ENCODE results near the gene LDLRAP1. TPM values are rescaled to one million over a fixed set of nuclear protein-coding genes. Genes with fewer than 3 reads are reported as not detected.
"Not testable (repeated sequence)": the region's sequence is repeated elsewhere in the genome, so short reads cannot be mapped to it uniquely, and the experiment has no call there.

Gene LDLRAP1
- total and polyA plus RNA-seq, 4 donors = 17.5 to 34.7 (median 29.8) TPM

DNA sequence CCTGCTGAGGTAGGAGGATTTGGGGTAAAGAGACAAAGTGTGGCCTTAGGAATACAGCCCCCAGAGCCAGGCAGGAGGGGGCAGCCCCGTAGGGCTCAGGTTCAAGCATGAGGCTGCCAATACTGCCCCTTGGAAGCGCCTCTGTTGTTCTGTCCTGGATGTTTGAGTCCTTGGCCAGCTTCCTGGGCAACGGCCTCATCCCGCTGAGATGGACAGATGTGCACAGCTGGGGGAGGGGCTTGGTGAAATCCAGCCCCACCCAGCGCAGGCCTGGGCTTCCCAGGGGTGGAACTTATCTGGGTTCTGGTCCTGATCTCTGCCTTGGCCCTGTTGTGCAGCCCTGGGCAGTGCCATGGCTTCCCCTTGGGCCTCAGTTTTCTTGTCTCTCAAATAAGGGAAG lies 38.4 kb downstream of the LDLRAP1 start:
- no peaks in the 10 kb centered on the region for H3K27me3 ChIP-seq (ENCODE audit: control insufficient read depth in 1 of 2, insufficient read depth in 2 of 2, low read length in 1 of 2)
- DNase-seq (no peak), ATAC-seq (ENCODE audit: low FRiP score) (no peak)
- H3K36me3 ChIP-seq (ENCODE audit: control insufficient read depth in 1 of 2, insufficient read depth in 2 of 2, low read length in 1 of 2) = no peaks in the 10 kb centered on the region
- WGBS, 2 donors = 9 to 21% methylated on average over 5 of the region's 5 CpGs
- peaks cover 0 to 6% of the 10 kb centered on the region in 2 donors for H3K4me1 ChIP-seq (ENCODE audit: control insufficient read depth in 1 of 2, insufficient read depth in 2 of 2, low read length in 2 of 2)
- H3K27ac ChIP-seq (ENCODE audit: low read depth in 1 of 2, low read length in 2 of 2) = no peak overlapping the region
- no peaks in the 10 kb centered on the region for H3K9me3 ChIP-seq (ENCODE audit: control insufficient read depth, low read length)
- intact Hi-C loops (cut with DNase I) = no loop called here
- H3K4me3 ChIP-seq (ENCODE audit: low read length in 2 of 2) = no peak overlapping the region

DNA sequence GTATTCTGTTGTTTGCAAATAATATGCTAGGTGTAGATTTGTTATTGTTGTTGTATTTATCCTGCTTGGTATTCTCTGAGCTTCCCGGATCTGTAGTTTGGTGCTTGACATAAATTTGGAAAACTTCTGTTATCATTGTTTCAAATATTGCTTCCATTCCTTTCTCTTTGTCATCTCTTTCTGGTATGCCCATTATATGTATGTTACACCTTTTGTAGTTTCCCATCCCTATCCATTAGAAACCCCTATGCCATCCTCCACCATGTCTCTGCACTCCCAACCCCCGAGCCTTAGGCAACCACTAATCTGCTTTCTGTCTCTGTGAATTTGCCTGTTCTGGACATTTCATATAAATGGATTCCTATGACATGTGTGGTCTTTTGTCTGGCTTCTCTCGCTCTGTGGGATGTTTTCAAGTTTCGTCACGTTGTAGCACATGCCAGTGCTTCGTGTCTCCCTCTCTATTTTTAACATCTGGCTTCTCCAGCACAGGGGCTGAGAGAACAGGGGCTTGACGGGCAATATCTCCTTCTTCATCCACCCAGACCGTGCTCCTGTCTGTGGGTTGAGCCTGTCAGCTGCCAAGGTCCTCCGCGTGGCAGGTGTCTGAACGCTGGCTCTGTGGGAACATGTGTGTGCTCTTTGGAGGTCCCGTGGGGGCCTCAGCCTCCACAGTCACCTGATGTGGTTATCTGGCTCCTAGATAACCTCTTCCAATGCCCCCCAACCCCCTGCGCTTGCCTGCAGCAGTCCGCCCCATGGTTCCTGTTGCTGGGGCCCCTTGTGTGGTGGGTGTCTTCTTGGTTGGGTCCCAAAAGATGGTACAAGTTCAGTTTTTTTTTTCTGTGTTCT lies 40.3 kb downstream of the LDLRAP1 start:
- intact Hi-C loops (cut with DNase I) = no loop called here
- Histone ChIP-seq H3K4me1 (ENCODE audit: control insufficient read depth in 1 of 2, insufficient read depth in 2 of 2, low read length in 2 of 2) (peaks cover 0 to 6% of the 10 kb centered on the region in 2 donors), H3K27ac (ENCODE audit: low read depth in 1 of 2, low read length in 2 of 2) (no peak overlapping the region), H3K27me3 (ENCODE audit: control insufficient read depth in 1 of 2, insufficient read depth in 2 of 2, low read length in 1 of 2) (no peaks in the 10 kb centered on the region), H3K4me3 (ENCODE audit: low read length in 2 of 2) (no peak overlapping the region), H3K36me3 (ENCODE audit: control insufficient read depth in 1 of 2, insufficient read depth in 2 of 2, low read length in 1 of 2) (no peaks in the 10 kb centered on the region), H3K9me3 (ENCODE audit: control insufficient read depth, low read length) (no peaks in the 10 kb centered on the region)
- ATAC-seq (ENCODE audit: low FRiP score) (no peak), DNase-seq (peak in 1 of 2 donors; percentile 46)
- 83 to 88% methylated on average over 14 of the region's 14 CpGs for WGBS, 2 donors

DNA sequence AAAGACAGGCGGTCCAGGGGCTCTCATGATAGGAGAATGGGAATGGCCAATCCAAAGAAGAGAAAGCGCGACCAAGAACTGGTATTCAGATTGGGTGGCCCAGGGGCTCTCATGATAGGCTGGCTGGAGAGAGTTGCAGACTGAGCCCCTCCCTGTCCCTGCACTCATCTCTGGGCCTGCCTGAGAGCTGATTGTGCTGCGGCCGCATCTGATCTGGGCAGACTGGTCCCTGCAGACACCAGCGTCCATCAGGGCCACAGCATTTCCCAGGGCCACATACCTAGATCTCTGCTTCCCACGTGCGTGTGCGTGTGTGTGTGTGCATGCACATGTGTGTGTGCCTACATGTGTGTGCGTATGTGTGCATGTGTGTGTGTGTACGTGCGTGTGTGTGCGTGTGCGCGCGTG lies 42.8 kb downstream of the LDLRAP1 start:
- DNase-seq (peak in 1 of 2 donors; percentile 58), ATAC-seq (ENCODE audit: low FRiP score) (no peak)
- H3K27me3 ChIP-seq (ENCODE audit: control insufficient read depth in 1 of 2, insufficient read depth in 2 of 2, low read length in 1 of 2) = no peaks in the 10 kb centered on the region
- H3K27ac ChIP-seq (ENCODE audit: low read depth in 1 of 2, low read length in 2 of 2) = no peak overlapping the region
- intact Hi-C loops (cut with DNase I) = no loop called here
- H3K4me1 ChIP-seq (ENCODE audit: control insufficient read depth in 1 of 2, insufficient read depth in 2 of 2, low read length in 2 of 2) = no peaks in the 10 kb centered on the region
- H3K36me3 ChIP-seq (ENCODE audit: control insufficient read depth in 1 of 2, insufficient read depth in 2 of 2, low read length in 1 of 2) = no peaks in the 10 kb centered on the region
- H3K4me3 ChIP-seq (ENCODE audit: low read length in 2 of 2) = no peak overlapping the region
- WGBS, 2 donors = 93 to 94% methylated on average over 16 of the region's 16 CpGs
- H3K9me3 ChIP-seq (ENCODE audit: control insufficient read depth, low read length) = no peaks in the 10 kb centered on the region

DNA sequence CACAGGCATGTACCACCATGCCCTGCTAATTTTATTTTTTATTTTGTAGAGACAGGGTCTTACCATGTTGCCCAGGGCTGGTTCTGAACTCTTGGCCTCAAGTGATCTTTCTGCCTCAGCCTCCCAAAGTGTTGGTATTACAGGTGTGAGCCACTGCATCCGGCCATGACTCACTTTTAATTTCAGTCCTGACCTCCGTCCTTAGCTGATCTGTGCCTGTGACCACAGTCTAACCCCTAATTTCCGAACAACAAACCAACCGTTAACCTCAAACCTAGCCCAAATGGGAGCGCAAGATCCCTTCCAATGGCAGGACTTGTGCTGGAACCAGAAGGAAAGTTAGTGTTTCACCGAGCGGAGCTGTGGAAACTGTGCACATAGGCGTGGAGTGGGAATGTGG lies 43.9 kb downstream of the LDLRAP1 start:
- no peaks in the 10 kb centered on the region for H3K9me3 ChIP-seq (ENCODE audit: control insufficient read depth, low read length)
- intact Hi-C loops (cut with DNase I) = no loop called here
- no peaks in the 10 kb centered on the region for H3K36me3 ChIP-seq (ENCODE audit: control insufficient read depth in 1 of 2, insufficient read depth in 2 of 2, low read length in 1 of 2)
- ATAC-seq (ENCODE audit: low FRiP score) (no peak), DNase-seq (no peak)
- WGBS, 2 donors = 97 to 98% methylated on average over 8 of the region's 8 CpGs
- H3K27ac ChIP-seq (ENCODE audit: low read depth in 1 of 2, low read length in 2 of 2) = no peak overlapping the region
- H3K27me3 ChIP-seq (ENCODE audit: control insufficient read depth in 1 of 2, insufficient read depth in 2 of 2, low read length in 1 of 2) = no peaks in the 10 kb centered on the region
- no peak overlapping the region for H3K4me3 ChIP-seq (ENCODE audit: low read length in 2 of 2)
- H3K4me1 ChIP-seq (ENCODE audit: control insufficient read depth in 1 of 2, insufficient read depth in 2 of 2, low read length in 2 of 2) = no peaks in the 10 kb centered on the region

DNA sequence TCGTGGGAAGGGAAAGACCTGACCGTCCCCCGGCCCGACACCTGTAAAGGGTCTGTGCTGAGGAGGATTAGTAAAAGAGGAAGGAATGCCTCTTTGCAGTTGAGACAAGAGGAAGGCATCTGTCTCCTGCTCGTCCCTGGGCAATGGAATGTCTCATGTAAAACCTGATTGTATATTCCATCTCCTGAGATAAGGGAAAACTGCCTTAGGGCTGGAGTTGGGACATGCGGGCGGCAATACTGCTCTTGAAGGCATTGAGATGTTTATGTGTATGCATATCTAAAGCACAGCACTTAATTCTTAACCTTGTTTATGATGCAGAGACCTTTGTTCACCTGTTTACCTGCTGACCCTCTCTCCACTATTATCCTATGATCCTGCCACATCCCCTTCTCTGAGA lies 44.8 kb downstream of the LDLRAP1 start:
- intact Hi-C loops (cut with DNase I); H3K4me1 ChIP-seq (ENCODE audit: control insufficient read depth in 1 of 2, insufficient read depth in 2 of 2, low read length in 2 of 2); H3K9me3 ChIP-seq (ENCODE audit: control insufficient read depth, low read length); DNase-seq; H3K4me3 ChIP-seq (ENCODE audit: low read length in 2 of 2); H3K36me3 ChIP-seq (ENCODE audit: control insufficient read depth in 1 of 2, insufficient read depth in 2 of 2, low read length in 1 of 2); H3K27ac ChIP-seq (ENCODE audit: low read depth in 1 of 2, low read length in 2 of 2); ATAC-seq (ENCODE audit: low FRiP score); H3K27me3 ChIP-seq (ENCODE audit: control insufficient read depth in 1 of 2, insufficient read depth in 2 of 2, low read length in 1 of 2): not testable (repeated sequence)
- 84 to 89% methylated on average over 7 of the region's 7 CpGs for WGBS, 2 donors

DNA sequence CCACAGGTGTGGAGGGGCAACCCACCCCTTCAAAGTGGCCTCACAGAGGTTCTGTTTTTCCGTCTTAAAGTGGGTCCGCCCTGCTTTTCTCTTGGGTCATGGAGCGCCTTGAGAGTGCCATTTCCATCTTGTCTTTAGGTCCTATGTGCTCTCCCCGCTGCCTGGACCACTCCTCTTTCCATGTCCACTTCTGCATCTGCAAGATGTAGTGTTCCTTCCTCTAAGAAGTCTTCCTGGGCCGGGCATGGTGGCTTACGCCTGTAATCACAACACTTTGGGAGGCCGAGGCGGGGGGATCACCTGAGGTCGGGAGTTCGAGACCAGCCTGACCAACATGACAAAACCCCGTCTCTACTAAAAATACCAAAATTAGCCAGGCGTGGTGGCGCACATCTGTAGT lies 45.4 kb downstream of the LDLRAP1 start:
- H3K27ac ChIP-seq (ENCODE audit: low read depth in 1 of 2, low read length in 2 of 2); intact Hi-C loops (cut with DNase I); ATAC-seq (ENCODE audit: low FRiP score); H3K9me3 ChIP-seq (ENCODE audit: control insufficient read depth, low read length); DNase-seq; H3K4me1 ChIP-seq (ENCODE audit: control insufficient read depth in 1 of 2, insufficient read depth in 2 of 2, low read length in 2 of 2); H3K4me3 ChIP-seq (ENCODE audit: low read length in 2 of 2); H3K27me3 ChIP-seq (ENCODE audit: control insufficient read depth in 1 of 2, insufficient read depth in 2 of 2, low read length in 1 of 2); H3K36me3 ChIP-seq (ENCODE audit: control insufficient read depth in 1 of 2, insufficient read depth in 2 of 2, low read length in 1 of 2): not testable (repeated sequence)
- 96 to 97% methylated on average over 13 of the region's 13 CpGs for WGBS, 2 donors

DNA sequence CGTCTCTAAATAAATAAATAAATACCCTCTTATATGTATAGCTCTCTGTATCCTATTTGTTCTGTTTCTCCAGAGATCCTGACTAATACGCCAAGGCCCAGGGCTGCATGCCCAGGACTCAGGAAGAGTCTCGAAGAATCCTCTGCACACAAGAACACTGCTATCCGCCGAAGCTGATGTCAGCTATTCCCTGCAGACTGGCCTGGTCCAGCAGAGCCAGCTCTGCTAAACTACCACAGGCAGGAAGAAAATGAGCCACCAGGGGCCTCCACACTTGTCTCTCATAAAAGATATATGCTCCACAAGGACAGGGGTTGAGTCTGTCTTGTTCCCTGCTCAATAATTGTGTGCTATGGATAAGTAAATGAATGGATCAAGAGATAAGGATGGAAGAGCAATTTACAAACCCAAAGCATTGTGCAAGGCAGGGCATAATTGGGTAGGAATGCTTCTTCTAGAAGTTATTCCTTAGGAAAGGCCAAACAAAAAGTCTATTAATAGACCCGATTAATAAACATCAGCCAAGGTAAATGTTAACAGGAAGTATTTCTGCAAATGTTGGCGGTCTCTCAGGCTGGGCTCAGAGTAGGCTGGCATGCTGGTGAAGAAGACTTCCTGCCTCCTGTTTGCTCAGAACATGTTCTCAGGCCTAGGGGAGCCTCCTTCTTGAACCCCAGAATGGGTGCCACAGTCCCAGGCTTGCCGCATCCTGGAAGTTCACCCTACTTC lies 46.9 kb downstream of the LDLRAP1 start:
- Histone ChIP-seq H3K9me3 (ENCODE audit: control insufficient read depth, low read length) (no peaks in the 10 kb centered on the region), H3K36me3 (ENCODE audit: control insufficient read depth in 1 of 2, insufficient read depth in 2 of 2, low read length in 1 of 2) (no peaks in the 10 kb centered on the region), H3K4me3 (ENCODE audit: low read length in 2 of 2) (no peak overlapping the region), H3K27ac (ENCODE audit: low read depth in 1 of 2, low read length in 2 of 2) (peak overlapping the region; percentile 39 to 50), H3K4me1 (ENCODE audit: control insufficient read depth in 1 of 2, insufficient read depth in 2 of 2, low read length in 2 of 2) (no peaks in the 10 kb centered on the region), H3K27me3 (ENCODE audit: control insufficient read depth in 1 of 2, insufficient read depth in 2 of 2, low read length in 1 of 2) (no peaks in the 10 kb centered on the region)
- DNase-seq = peak; percentile 76 to 85
- ATAC-seq (ENCODE audit: low FRiP score) = peak; percentile 87
- intact Hi-C loops (cut with DNase I) = loop anchor here in 1 of 2 donors (2.0 kb wide), 1 partner anchor 23 kb away; no protein-coding TSS in a partner anchor
- 2 to 5% methylated on average over 8 of the region's 8 CpGs for WGBS, 2 donors

DNA sequence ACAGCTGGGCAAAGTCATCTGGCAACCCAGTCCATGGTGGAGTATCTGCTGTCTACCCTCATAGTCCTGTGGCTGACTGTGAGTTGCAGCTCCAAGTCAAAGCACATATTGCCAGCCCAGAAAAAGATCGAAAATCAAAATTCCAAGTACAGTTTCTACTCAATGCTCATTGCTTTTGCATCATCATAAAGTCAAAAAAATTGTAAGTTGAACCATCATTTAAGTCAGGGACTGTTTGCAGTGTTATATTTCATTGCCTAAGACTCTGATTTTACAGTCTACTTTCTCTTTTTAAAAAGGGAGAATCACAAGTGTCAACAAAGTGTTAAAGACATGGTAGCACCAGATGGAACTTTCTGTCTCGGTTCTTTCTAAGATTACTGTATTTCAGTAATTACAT lies 50.5 kb downstream of the LDLRAP1 start:
- H3K36me3 ChIP-seq (ENCODE audit: control insufficient read depth in 1 of 2, insufficient read depth in 2 of 2, low read length in 1 of 2) = peaks cover 0 to 2% of the 10 kb centered on the region in 2 donors
- H3K4me1 ChIP-seq (ENCODE audit: control insufficient read depth in 1 of 2, insufficient read depth in 2 of 2, low read length in 2 of 2) = no peaks in the 10 kb centered on the region
- no peak for DNase-seq
- no peak for ATAC-seq (ENCODE audit: low FRiP score)
- H3K4me3 ChIP-seq (ENCODE audit: low read length in 2 of 2) = no peak overlapping the region
- no peak overlapping the region for H3K27ac ChIP-seq (ENCODE audit: low read depth in 1 of 2, low read length in 2 of 2)
- WGBS, 2 donors = 76 to 80% methylated on average over 2 of the region's 2 CpGs
- no peaks in the 10 kb centered on the region for H3K27me3 ChIP-seq (ENCODE audit: control insufficient read depth in 1 of 2, insufficient read depth in 2 of 2, low read length in 1 of 2)
- intact Hi-C loops (cut with DNase I) = no loop called here
- H3K9me3 ChIP-seq (ENCODE audit: control insufficient read depth, low read length) = peaks cover 4% of the 10 kb centered on the region

Measured in aorta (tissue), 5 donors.